Colon (tissue), 2 donors: Measurements from ENCODE around the gene PLXDC2.

Source experiments
- FAIRE-seq: peaks from 2 replicates; lab custom pipeline; 2012; peaks lifted over from hg19 to GRCh38; lab: Jason Lieb, UNC
- donor health status: control.
- donor health status: control.

PLXDC2 gene

DNA sequence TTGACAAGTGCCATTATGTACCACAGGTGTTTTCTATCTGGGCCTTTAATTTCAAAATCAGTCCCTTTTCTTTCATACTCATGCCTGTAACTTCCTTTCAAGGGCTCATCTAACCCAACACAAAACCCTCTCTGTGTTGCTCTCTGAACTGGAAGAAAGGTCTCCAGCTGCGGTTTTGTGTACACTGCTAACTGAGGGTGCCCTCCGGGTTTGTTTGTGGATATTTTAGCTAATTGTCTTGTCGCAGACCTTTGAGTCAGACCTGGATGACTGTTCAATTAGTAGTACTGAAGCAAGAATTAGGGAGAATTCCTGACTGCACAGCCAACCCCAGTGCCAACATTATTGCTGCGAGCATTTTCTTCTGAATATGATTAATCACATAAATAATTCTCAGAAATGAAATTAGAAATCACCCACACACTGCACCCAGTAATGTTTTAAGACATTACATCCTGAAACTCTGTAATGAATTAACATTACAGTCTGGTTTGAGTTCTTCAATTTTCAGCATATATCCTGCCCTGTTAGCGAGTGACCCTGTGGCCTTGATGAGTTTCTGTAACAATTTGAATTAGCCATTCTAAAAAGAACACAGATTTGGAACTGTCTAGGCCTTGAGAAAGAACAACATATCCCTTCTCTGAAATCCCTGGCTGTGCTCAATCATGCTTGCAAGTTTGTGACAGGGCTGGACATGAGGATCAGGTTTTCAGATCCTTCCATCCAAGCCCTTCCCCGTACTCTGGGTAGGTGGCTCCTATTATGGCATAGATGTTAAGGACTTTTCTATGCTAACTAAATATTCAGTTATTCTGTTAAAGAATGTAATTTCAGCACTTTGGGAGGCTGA, 460.1 kb downstream of the PLXDC2 start:
- FAIRE-seq = no peak

GRCh38 chr10:20277820-20278219, 461.6 kb downstream of the PLXDC2 start:
- FAIRE-seq = no peak

DNA sequence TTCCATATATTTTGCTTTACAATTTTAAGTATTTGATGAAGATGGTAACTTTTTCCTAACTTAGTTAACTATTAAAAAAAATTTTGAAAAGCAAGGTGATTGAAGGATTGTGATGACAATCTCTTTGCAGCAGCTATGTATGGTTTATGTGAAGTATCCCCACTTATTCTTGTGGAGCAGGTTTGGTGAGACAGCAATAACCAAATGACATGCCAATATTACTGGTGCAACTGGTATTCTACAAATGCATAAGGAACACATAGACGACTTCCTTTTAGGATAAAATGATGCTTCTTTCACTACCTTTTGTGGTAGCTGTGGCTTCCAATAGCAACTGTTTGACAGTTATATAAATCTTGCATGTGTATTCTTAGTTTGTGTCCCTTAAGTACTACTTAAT, 465.3 kb downstream of the PLXDC2 start:
- FAIRE-seq = no peak

DNA sequence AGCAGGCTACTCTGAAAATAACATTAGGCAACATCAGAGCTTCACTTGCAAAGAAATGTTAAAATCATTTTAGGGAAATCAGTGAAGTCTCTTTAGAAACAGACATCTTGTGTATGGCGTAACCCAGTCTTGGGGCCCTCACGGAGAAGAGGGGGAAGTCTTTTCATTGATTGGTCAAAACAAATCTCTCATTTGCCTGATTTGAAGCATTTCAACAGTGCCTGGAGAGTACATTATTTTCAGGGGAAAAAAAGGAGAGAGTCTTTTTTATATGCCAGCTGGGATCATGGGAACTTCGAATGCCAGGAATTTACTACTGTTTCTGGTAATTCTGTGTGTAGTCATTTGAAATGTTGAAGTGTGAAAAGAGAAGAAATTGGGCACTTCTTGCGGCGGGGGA, 471.4 kb downstream of the PLXDC2 start:
- FAIRE-seq = no peak

DNA sequence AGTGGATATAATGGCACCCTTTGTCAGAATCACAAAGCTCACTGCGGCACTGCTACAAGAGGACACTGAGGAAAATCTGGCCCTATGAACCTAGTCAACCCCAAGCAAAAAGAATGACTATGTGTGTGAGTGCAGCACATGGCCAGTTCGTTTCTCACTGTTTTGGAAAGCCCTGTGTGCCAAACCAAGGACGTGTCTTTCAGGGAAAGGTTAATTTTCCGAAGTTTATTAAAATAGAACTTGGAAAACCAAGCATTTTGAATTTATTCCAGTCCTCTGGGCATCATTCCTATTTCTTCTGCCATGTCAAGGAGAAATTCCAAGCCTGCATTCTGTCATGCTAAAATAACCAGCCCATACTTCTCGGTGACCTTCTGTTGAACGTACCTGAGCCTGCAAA, 471.8 kb downstream of the PLXDC2 start:
- FAIRE-seq = no peak

- no peak for FAIRE-seq
Measured at GRCh38 chr10:20289070-20289828, 473.0 kb downstream of the PLXDC2 start.

GRCh38 chr10:20298417-20298816, 482.2 kb downstream of the PLXDC2 start:
- no peak for FAIRE-seq

DNA sequence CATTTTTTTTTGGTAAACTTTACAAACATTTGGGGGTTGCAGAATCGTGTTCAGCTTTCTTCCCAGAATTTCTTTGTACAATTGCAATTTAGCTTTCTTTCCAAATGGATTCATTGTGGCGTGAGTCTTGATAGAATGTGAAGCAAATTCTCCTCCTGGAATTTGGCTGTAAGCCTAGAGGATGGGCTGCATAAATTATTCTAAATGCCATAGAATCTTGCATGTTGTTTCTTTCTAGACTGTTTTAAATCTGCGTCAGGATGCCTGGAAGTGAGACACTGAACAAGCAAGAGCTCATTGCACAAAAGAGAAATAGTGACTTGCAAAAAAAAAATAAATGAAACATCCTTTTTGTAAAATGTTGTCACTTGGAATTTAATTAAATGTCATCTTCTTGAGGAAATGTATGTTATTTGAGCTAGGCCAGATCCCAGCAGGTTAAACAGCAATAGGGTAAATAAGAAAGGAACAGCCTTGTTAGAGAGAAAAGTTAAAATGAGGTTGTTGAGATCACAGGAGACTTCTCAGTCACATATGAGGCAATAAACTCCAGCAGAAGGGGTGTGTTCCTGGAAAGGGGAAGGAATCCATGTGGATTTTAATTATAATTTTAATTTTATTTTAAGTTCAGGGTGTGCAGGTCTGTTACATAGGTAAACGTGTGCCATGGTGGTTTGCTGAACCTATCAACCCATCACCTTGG, 483.0 kb downstream of the PLXDC2 start:
- FAIRE-seq = no peak

GRCh38 chr10:20300735-20301134, 484.5 kb downstream of the PLXDC2 start:
- FAIRE-seq = no peak

DNA sequence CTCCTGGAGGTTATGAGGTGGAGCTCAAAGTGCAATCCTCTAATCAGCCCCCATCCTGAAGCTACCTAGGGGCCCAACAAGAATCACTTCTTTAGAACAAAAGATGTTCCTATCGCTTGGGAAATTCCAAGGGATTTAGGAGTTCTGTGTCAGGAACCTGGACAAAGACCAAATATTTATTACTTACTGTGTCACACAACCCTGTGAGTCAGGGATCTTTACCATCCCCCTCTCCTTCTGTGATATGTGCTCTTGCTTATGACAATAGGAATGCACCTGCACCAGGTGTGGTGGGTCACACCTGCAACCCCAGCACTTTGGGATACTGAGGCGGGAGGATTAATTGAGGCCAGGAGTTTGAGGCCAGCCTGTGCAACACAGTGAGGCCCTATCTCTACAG, 485.8 kb downstream of the PLXDC2 start:
- no peak for FAIRE-seq

GRCh38 chr10:20303453-20304152, 487.4 kb downstream of the PLXDC2 start:
- no peak for FAIRE-seq

DNA sequence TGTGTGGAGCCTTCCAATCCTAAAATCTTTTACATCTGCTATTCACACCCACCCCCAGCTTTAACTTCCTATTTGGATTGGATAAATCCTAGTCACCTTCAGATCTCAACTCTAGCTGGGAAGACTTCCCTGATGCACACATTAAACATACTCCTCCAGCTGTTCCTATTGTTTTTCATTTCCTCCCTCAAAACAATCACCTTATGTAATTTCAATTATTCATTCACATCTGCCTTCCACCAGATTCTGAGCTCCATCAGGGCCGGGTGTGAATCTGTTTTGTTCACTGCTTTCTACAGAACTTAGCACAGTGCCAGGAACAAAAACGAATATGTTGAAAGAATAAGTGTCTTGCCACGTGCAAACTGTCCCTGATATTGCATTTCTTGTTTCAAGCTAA, 497.4 kb downstream of the PLXDC2 start:
- no peak for FAIRE-seq

DNA sequence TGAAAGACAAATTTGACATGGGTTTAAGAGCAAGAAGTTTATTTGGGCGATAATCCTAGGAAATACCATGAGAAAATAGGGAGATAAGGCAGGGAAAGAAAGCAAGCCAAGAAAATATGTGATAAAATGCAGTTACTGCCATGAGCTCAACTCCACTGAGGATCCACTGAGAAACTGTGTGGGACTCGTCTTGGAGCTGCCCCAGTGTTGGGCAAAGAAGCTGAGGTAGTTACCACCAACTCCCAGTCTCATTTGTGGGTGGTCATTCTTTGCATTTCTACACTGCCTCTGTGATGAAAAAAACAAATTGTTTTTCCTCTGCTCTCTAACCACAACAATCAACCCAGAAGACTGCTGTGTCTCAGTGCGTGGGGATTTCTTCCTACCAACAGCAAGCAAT, 498.2 kb downstream of the PLXDC2 start:
- FAIRE-seq = no peak

- no peak for FAIRE-seq
Measured at GRCh38 chr10:20327954-20328353, 511.7 kb downstream of the PLXDC2 start.

GRCh38 chr10:20330246-20330645, 514.0 kb downstream of the PLXDC2 start:
- no peak for FAIRE-seq

GRCh38 chr10:20334559-20334958, 518.3 kb downstream of the PLXDC2 start:
- no peak for FAIRE-seq
